SK-N-SH treated with all-trans-retinoic acid at 6 μM for 48 hours (cell line): ENCODE data around the gene MAP4K4.

Experiments used
- CREB5 ChIP-seq: fragments of 250-450 bp; sonication (Bioruptor Pico); IDR thresholded peaks from 2 replicates; pipeline ENCODE4 v1.5.1; 2020; ENCODE audit warnings: low read depth, mild to moderate bottlenecking, moderate library complexity
- CSDC2 ChIP-seq: fragments of 250-450 bp; sonication (Bioruptor Pico); IDR thresholded peaks from 2 replicates; pipeline ENCODE4 v1.5.0; 2020; ENCODE audit warnings: mild to moderate bottlenecking, moderate library complexity
- GLIS3 ChIP-seq: fragments of 250-450 bp; sonication (Bioruptor Pico); IDR thresholded peaks from 2 replicates; pipeline ENCODE4 v1.5.0; 2020; ENCODE audit warnings: mild to moderate bottlenecking, moderate library complexity
- PATZ1 ChIP-seq: fragments of 250-450 bp; sonication (Bioruptor Pico); IDR thresholded peaks from 2 replicates; pipeline ENCODE4 v1.8.0; 2020; ENCODE audit warnings: mild to moderate bottlenecking, moderate library complexity, borderline replicate concordance
- RARB ChIP-seq: fragments of 250-450 bp; sonication (Bioruptor Pico); IDR thresholded peaks from 2 replicates; pipeline ENCODE4 v1.8.0; 2021; ENCODE audit warnings: mild to moderate bottlenecking, moderate library complexity
- TOX ChIP-seq: fragments of 250-450 bp; sonication (Bioruptor Pico); IDR thresholded peaks from 2 replicates; pipeline ENCODE4 v1.8.0; 2021; ENCODE audit warnings: mild to moderate bottlenecking, moderate library complexity, borderline replicate concordance
- ZC3H10 ChIP-seq: fragments of 250-450 bp; sonication (Bioruptor Pico); IDR thresholded peaks from 2 replicates; pipeline ENCODE4 v1.5.1; 2021; ENCODE audit warnings: mild to moderate bottlenecking, moderate library complexity
- ZFP3 ChIP-seq: fragments of 250-450 bp; sonication (Bioruptor Pico); IDR thresholded peaks from 2 replicates; pipeline ENCODE4 v1.5.0; 2020; ENCODE audit warnings: mild to moderate bottlenecking, moderate library complexity
- ZNF565 ChIP-seq: fragments of 450-650 bp; formaldehyde crosslinking; conservative IDR thresholded peaks from 2 replicates; pipeline ENCODE4 v1.5.0; 2020; ENCODE audit warnings: low read depth, mild to moderate bottlenecking, moderate library complexity

GRCh38 chr2:101692766-101693165 is 4.7 kb upstream of the MAP4K4 start:
- TF ChIP-seq CSDC2 (CRISPR knock-in tag) (no peak), RARB (CRISPR knock-in tag) (no peak), ZC3H10 (CRISPR knock-in tag) (no peak), ZNF565 (no peak), PATZ1 (CRISPR knock-in tag) (no peak), GLIS3 (CRISPR knock-in tag) (no peak), ZFP3 (CRISPR knock-in tag) (no peak), TOX (CRISPR knock-in tag) (no peak), CREB5 (no peak)
